Stimulated activated CD4-positive, alpha-beta T cell treated with anti-CD3 and anti-CD28 coated beads, TNF-alpha, amount 100 ng/mL, for 24 hours (primary cell): ENCODE measurements around the gene PSD.
A peak's percentile ranks its signal among the peaks of the same experiment; 100 is the strongest.

Source experiments
- DNase-seq, 3 experiments: peaks; one replicate each; pipeline ENCODE4 v3.0.0-alpha.2; 2020; ENCODE audit warnings: low read depth in 3 of 3

Gene PSD

GRCh38 chr10:102420181-102420713 is 1.7 kb upstream of the PSD start:
- DNase-seq = no peak

DNA sequence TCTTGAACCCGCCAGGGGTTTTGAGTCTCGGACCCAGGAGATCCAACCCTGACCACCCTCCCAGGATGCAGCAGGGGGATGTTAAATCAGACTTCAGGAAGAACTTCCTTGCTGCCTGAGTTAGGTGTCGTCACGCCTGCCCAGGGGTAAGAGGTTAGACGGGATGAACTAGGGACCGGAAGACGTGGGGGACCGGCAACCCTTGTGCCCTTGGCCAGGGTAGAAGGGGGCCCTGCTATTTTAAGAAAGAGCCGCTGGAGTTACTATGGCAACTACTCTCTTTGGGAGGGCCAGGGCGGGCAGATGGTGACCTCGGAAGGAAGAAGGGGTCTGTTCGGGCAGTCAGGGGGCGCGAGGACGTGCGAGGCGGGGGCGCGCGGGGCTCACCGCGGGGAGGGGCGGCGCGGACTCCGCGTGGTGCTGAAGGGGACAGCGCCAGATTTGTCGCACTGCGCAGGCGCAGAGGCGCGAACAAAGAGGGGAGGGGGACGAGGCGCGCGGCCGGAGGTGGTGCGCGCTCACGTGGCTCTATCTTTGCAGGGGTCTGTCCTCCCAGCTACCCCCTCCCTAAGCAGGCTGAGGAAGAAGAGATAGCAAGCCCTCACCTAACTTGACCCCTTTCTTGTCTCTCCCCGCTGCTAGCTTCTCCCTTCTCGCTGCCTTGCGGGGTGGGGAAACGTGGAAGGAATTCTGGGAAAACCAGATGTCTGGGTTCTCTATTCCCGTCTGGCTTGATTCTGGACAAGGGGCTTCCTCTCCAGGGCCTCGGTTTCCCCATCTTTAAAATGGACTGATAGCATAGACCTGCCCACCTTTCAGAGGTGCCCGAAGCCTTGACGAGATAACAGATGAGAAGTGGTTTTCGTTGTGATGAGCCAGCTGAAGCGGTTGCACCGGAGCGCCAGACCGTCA is 940 bp upstream of the PSD start:
- DNase-seq = peak; percentile 53 to 70 (median 56)

DNA sequence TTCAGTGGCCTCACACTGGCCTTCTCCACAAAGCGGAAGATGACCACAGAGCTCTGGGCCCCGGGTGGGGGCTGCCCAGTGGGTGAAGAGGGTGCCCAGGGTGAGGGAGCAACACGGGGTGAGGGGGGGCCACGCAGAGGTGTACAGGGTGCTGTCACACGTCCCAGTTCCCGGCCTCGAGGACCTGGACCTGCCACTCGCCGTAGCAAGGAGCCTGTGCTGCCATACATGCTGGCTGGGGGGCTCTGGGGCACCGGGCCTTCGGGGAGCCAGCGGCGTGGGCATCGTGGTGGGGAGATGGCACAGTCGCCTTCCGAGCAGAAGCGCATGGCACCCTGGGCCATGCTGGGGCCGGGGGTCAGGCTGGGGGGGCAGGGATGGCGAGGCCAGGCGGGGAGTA is 1.9 kb downstream of the PSD start:
- DNase-seq = no peak

GRCh38 chr10:102416283-102416682 is 2.3 kb downstream of the PSD start:
- no peak for DNase-seq

DNA sequence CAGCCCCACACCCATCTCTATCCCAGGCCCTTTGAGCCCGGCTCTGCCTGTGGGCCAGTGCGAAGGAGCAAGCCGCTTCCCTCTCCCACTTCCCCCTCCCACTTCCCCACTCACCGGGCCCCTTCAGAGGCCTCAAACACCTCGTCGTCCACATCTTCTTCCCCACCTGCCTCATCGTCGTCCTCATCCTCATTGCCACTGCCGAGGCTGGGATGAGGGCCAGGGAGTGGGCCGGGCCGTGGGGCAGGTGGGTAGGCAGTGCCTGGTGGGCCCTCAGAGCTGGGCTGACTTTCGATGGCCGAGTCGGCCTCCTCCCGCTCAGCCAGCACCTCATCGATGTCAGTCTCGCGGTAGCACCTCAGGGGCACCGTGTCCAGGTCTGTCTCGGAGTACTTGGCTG is 3.8 kb downstream of the PSD start:
- no peak for DNase-seq

DNA sequence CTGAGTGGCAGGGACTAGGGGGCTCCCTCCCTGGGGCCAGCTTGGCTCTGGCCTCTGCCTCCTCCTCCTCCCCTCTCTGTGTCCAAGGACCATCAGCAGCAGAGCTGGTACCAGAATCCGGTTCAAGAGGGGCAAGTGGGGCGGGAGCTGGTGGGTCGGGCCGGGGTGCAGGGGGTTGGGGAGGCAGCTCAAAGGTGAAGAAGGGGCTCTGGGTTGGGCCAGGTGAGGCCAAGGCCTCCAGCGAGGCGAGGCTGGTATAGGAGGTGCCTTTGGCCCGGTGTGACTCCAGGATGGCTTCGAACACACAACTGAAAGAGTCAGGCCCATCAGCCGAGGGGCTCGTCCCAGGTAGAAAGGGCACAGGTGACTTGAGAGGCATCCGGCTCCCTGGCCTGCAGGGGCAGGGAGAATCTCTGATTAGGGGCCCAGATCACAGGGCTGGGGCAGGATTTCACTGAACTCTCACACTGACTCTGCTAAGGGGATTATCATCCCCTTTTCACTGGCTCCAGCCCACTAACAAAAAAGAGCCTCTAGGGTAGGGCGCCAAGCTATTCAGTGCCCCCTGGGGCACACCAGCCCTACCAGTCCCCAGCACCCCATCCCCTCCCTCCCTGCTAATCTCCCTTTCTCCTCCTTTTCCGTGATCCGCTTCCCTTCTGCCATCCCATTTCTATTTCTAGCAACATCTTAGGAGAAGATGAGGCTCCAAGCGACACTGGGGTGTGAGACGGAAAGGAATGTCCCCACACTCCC is 4.6 kb downstream of the PSD start:
- no peak for DNase-seq

- DNase-seq = no peak
Measured at GRCh38 chr10:102413053-102413705, 5.4 kb downstream of the PSD start.

DNA sequence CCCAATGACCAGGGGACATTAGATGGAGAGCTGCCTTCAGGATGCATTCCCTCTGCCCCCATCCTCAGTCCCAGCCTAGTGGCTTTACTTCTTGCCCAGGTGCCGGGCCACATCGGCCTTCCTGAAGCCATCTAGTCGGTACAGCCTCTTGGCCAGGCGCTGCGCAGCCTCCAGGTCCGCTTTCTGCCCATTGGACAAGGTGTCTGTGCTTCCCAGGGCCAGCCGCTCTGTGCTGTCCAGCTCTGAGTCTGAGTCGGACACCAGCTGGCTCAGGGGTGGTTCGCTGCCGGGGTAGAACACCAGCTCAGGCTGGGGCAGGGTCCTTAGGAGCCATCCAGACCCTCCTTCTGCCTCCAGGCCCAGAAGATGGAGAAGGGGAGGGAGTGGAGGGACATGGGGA is 6.3 kb downstream of the PSD start:
- no peak for DNase-seq

DNA sequence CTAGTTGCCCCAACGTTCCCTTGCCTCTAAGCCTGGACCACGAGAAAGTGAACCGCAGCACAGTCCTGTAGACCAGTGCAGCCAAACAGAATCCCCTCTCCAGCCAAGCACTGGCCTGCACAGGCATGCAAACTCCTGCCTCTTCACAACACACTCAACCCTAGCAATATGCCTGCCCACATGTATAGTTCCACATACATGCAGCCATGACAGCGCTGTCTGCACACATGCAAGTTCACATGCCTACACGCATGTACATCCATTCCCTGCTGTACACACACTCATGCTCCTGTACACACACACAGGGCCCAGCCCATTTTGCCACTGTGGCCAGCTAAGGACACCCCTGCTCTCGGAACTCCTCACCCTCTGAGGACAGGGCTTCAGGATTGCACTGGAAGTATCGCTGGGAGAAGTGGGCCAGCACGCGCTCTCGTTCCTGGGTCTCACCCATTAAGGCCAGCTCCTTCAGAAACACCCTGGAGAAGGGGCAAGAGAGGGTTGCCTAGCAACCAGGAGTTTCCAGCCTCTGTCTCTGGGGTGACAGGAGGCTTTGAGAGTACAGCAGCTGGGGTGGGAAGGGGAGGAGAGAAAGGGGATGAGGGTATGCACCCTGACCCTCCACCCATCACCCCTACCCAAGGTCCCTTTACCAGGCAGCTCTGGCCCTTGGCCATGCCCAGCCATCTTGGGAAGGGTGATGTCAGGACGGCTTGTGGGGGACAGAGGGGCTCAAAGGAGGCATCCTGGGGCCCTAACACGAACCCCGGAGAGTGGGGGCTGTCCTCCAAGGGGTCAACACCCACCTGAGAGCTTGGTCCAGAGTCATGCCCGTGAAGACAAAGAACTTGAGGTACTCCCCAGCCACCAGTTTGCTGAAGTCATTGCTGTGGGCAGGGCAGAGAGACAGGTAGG is 7.0 kb downstream of the PSD start:
- DNase-seq = no peak

- peak in 2 of 3 experiments; percentile 48 to 77 for DNase-seq
Measured at GRCh38 chr10:102410429-102411073, 8.0 kb downstream of the PSD start.

- DNase-seq = no peak
Measured at GRCh38 chr10:102409604-102410428, 8.8 kb downstream of the PSD start.

DNA sequence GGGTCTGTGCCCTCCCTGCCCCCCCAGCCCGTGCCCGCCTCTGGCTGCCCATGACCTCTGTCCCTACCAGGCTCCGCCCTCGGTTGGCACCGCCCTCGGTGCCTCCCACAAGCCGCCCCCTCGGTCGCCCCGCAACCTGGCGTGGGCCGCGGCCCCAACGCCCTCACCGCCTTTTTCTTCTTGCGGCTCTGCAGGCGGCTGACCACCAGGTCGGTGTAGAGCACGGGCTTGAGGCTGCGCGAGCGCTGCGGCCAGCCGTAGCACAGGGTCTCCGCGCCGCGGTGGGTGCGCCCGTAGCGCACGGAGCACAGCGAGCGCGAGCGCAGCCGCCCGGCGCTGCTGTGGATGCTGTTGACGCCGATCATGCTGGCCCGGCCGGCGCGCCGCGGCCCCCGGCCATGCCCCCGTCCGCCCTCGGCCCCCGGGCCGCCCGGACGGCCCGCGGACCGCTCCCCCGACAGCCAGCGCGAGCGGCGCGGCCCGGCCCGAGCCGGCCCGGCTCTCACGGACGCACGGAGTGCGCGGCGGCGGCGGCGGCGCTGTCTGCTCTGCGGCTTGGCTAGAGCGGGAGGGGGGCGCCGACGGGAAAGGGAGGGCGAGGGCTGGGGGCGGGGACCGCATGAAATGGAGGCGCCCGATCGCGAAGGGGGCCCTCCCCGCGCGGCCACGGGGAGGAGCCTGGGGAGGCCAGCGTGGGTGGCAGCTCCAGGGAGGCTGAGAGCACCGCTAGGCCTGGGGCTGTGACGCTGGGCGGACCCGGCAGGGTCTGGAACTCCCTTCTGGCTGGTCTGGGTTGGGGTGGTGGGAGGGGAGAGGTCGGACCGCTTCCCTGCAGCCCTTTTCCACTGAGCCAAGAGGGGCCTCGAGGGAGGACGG is 9.6 kb downstream of the PSD start:
- peak; percentile 51 to 84 (median 61) for DNase-seq

DNA sequence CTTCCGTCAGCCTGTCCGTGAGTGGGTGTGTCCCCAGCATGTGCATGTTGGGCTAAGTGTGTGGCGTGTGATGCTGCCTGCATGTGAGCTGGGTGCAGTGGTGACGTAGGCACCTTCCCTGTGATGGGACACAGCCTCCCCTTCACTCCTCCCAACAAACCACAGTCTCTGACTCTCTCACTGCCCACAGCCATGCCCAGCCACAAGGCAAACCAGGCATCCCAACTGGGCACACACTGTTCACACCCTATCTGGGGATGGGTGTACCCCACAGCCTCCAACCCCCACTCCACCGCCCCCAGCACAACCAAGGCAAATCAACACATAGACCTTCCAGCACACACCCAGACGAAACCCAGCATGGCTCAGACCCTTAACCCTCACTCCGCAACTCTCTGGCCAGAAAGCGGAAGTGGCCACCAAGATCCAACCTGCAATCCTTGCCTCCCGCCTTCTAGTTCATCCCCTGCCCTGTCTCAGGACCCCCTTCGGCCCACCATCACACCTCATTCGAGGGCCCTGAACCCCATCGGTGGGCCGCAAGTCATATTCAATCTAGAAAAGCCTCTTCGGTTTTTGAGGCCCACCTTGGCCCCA is 10.4 kb downstream of the PSD start:
- DNase-seq = no peak

- no peak for DNase-seq
Measured at GRCh38 chr10:102407425-102408130, 11.0 kb downstream of the PSD start.

DNA sequence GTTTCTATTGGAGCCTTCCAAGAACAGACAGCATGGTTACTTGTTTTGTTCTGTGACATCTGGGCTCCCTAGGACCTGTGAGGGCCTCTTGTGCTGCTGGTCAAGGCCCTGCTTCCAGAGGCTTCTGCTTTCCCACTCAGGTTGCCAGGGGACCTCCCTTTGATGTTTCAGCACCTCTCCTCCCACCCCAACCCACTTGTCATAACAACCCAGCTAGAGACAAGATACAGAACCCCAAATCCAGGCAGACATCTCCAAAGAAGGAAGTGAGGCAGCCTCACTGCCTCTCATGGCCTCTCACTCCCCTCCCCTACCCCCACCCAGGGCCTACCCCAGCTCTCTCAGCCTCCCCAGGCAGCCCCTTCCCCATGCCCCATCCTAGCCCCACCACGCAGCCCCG is 11.8 kb downstream of the PSD start:
- no peak for DNase-seq

- DNase-seq = no peak
Measured at GRCh38 chr10:102405632-102406031, 13.0 kb downstream of the PSD start.

DNA sequence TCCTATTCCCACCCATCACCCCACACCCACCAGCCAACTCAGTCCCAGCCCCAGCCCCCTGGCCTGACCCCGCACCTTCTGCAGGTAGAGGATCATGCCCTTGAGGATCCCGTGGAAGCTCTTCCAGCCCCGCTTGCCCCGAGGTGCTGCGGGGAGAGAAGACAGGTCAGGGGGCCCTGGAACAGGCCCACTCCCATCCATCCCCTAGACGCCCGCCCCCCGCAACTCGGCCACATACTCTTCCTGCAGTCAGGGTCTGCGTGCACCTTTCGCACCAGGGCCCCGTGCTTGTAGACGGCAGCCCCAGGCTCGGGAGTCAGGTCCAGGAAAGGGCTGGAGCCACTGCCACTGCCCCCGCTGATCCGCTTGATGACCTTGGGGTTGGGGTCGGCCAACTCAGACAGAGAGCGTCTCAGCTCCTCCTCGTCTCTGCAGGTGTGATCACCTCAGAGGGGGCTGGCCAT is 13.4 kb downstream of the PSD start:
- DNase-seq = no peak
